Activated CD8-positive, alpha-beta T cell treated with anti-CD3 and anti-CD28 coated beads, Interleukin-2, amount 10 ng/mL, durations not matched to agents 7 days and 5 days (primary cell): Measurements from ENCODE around the gene DENND11. TPM values are rescaled to one million over a fixed set of nuclear protein-coding genes. Genes with fewer than 3 reads are reported as not detected.

Source experiments
- ATAC-seq: fragments of 150-1000 bp; cut with Tn5 transposase; one replicate; pipeline ENCODE4 v1.10.0; 2021; ENCODE audit warnings: moderate library complexity
- CTCF ChIA-PET: fragments of 350-600 bp; sonication (Branson Sonifier 250); formaldehyde crosslinking; loops from one replicate; lab custom pipeline; 2021; ENCODE audit warnings: antibody characterized with exemption; lab: Charles Lee
- POLR2A ChIA-PET: fragments of 350-600 bp; sonication (Branson Sonifier 250); formaldehyde crosslinking; loops from one replicate; lab custom pipeline; 2021; ENCODE audit warnings: antibody characterized with exemption; lab: Charles Lee
- DNase-seq: peaks from one replicate; pipeline ENCODE4 v3.0.0-alpha.2; 2020
- H3K27ac Mint-ChIP-seq: one replicate; pipeline ENCODE4 v1.8.0; 2021; ENCODE audit warnings: mild to moderate bottlenecking, mixed read lengths
- H3K27me3 Mint-ChIP-seq: one replicate; pipeline ENCODE4 v1.8.0; 2021; ENCODE audit warnings: low read depth, mixed read lengths
- H3K36me3 Mint-ChIP-seq: one replicate; pipeline ENCODE4 v1.8.0; 2021; ENCODE audit warnings: low read depth, mixed read lengths
- H3K4me1 Mint-ChIP-seq: one replicate; pipeline ENCODE4 v1.8.0; 2021; ENCODE audit warnings: low read depth, mixed read lengths
- H3K4me3 Mint-ChIP-seq: one replicate; pipeline ENCODE4 v1.8.0; 2021; ENCODE audit warnings: mild to moderate bottlenecking, mixed read lengths
- H3K9me3 Mint-ChIP-seq: one replicate; pipeline ENCODE4 v1.8.0; 2022; ENCODE audit warnings: mixed read lengths; ENCODE audit not compliant: insufficient read depth
- total RNA-seq, 2 experiments: library from RNA; stranded (reverse); gene quantifications; one replicate each; pipeline ENCODE4 v1.2.3, GENCODE V29; 2021

The DENND11 gene
- total RNA-seq, 2 experiments from 2014 or later: 22.9 to 23.3 TPM

- POLR2A ChIA-PET: no interaction called here
- ATAC-seq (no peak), DNase-seq (no peak)
- H3K4me1 Mint-ChIP-seq: peaks cover 7% of the 10 kb centered on the region
- no peak within 1 kb of the TSS for H3K27ac Mint-ChIP-seq
- no peaks in the 10 kb centered on the region for H3K9me3 Mint-ChIP-seq
- H3K36me3 Mint-ChIP-seq: no peaks in the 10 kb centered on the region
- no peak within 1 kb of the TSS for H3K4me3 Mint-ChIP-seq
- peaks cover 19% of the 10 kb centered on the region for H3K27me3 Mint-ChIP-seq
- CTCF ChIA-PET: interaction anchor here (0.6 to 3.4 kb wide), 5 partner anchors 19 to 59 kb away, joined by 3 to 17 read pairs (median 4); partner anchors contain the start of gene SSBP1
These were observed 6.4 kb upstream of the DENND11 start, which contains the start of gene WEE2 for GRCh38 chr7:141708351-141708750. TSS of gene WEE2 (plus strand) at chr7:141708353. CDS start at chr7:141708759, 406 bp downstream.

GRCh38 chr7:141706239-141707064 is 4.5 kb upstream of the DENND11 start:
- ChIA-PET POLR2A (interaction anchor here (1.0 kb wide), 1 partner anchor 52 kb away, joined by 3 read pairs; no protein-coding TSS in a partner anchor), CTCF (no interaction called here)
- H3K4me1 Mint-ChIP-seq: peaks cover 7% of the 10 kb centered on the region
- no peak overlapping the region for H3K4me3 Mint-ChIP-seq
- DNase-seq (no peak), ATAC-seq (no peak)
- H3K36me3 Mint-ChIP-seq: no peaks in the 10 kb centered on the region
- H3K9me3 Mint-ChIP-seq: no peaks in the 10 kb centered on the region
- H3K27me3 Mint-ChIP-seq: peaks cover 22% of the 10 kb centered on the region
- H3K27ac Mint-ChIP-seq: no peak overlapping the region

- H3K36me3 Mint-ChIP-seq: peaks cover 7% of the 10 kb centered on the region
- CTCF ChIA-PET: interaction anchor here (1.4 to 1.8 kb wide), 2 partner anchors 34 to 50 kb away, joined by 5 to 6 read pairs; partner anchors contain the start of gene SSBP1
- H3K4me1 Mint-ChIP-seq: peaks cover 17% of the 10 kb centered on the region
- no peak overlapping the region for H3K27ac Mint-ChIP-seq
- DNase-seq (no peak), ATAC-seq (no peak)
- no peak overlapping the region for H3K4me3 Mint-ChIP-seq
- peaks cover 24% of the 10 kb centered on the region for H3K27me3 Mint-ChIP-seq
- POLR2A ChIA-PET: no interaction called here
- no peaks in the 10 kb centered on the region for H3K9me3 Mint-ChIP-seq
These were observed 2.8 kb upstream of the DENND11 start for GRCh38 chr7:141704741-141705140.

GRCh38 chr7:141704112-141704511 is 2.1 kb upstream of the DENND11 start:
- ChIA-PET POLR2A (no interaction called here), CTCF (interaction anchor here (1.8 kb wide), 1 partner anchor 49 kb away, joined by 6 read pairs; no protein-coding TSS in a partner anchor)
- no peak for DNase-seq
- no peaks in the 10 kb centered on the region for H3K9me3 Mint-ChIP-seq
- ATAC-seq: no peak
- H3K27ac Mint-ChIP-seq: no peak overlapping the region
- peaks cover 9% of the 10 kb centered on the region for H3K36me3 Mint-ChIP-seq
- no peak overlapping the region for H3K4me3 Mint-ChIP-seq
- peaks cover 24% of the 10 kb centered on the region for H3K27me3 Mint-ChIP-seq
- H3K4me1 Mint-ChIP-seq: peaks cover 21% of the 10 kb centered on the region

- peaks cover 33% of the 10 kb centered on the region for H3K4me1 Mint-ChIP-seq
- H3K27me3 Mint-ChIP-seq: peaks cover 24% of the 10 kb centered on the region
- ChIA-PET POLR2A (interaction anchor here (0.7 to 3.7 kb wide), 2 partner anchors 8 to 35 kb away, joined by 3 to 40 read pairs; partner anchors contain the start of gene SSBP1), CTCF (interaction anchor here (0.9 to 6.5 kb wide), 5 partner anchors 28 to 83 kb away, joined by 3 to 45 read pairs (median 5); partner anchors contain the start of gene SSBP1)
- no peaks in the 10 kb centered on the region for H3K9me3 Mint-ChIP-seq
- no peak overlapping the region for H3K27ac Mint-ChIP-seq
- DNase-seq: no peak
- H3K4me3 Mint-ChIP-seq: peak overlapping the region; percentile 32
- H3K36me3 Mint-ChIP-seq: peaks cover 9% of the 10 kb centered on the region
- ATAC-seq: no peak
These were observed 926 bp upstream of the DENND11 start for GRCh38 chr7:141702892-141703291.

- ChIA-PET POLR2A (interaction anchor here (0.5 to 3.7 kb wide), 16 partner anchors 10 to 361 kb away, joined by 3 to 40 read pairs (median 3); partner anchors contain the start of genes AGK and SSBP1), CTCF (interaction anchor here (1.0 to 6.5 kb wide), 6 partner anchors 13 to 47 kb away, joined by 3 to 45 read pairs (median 5); partner anchors contain the start of gene SSBP1)
- Mint-ChIP-seq H3K4me3 (peak overlapping the region; percentile 81), H3K27ac (peak overlapping the region; percentile 84), H3K36me3 (peaks cover 9% of the 10 kb centered on the region), H3K27me3 (peaks cover 20% of the 10 kb centered on the region), H3K9me3 (no peaks in the 10 kb centered on the region), H3K4me1 (peaks cover 34% of the 10 kb centered on the region)
- ATAC-seq: peak; percentile 90
- peak; percentile 86 for DNase-seq
These were observed 398 bp downstream of the DENND11 start for GRCh38 chr7:141701489-141702046.

- no peak for DNase-seq
- H3K4me1 Mint-ChIP-seq: peaks cover 37% of the 10 kb centered on the region
- ATAC-seq: no peak
These were observed 1.1 kb downstream of the DENND11 start for GRCh38 chr7:141700848-141701371.

GRCh38 chr7:141700296-141700847 is 1.6 kb downstream of the DENND11 start:
- Mint-ChIP-seq H3K27me3 (peaks cover 16% of the 10 kb centered on the region), H3K4me1 (peaks cover 37% of the 10 kb centered on the region), H3K9me3 (no peaks in the 10 kb centered on the region), H3K4me3 (peak overlapping the region; percentile 81), H3K36me3 (peaks cover 9% of the 10 kb centered on the region), H3K27ac (peak overlapping the region; percentile 59)
- ATAC-seq (no peak), DNase-seq (no peak)
- ChIA-PET POLR2A (interaction anchor here (1.0 to 3.7 kb wide), 6 partner anchors 10 to 149 kb away, joined by 3 to 40 read pairs (median 4); partner anchors contain the start of genes AGK and SSBP1), CTCF (interaction anchor here (1.2 to 6.5 kb wide), 4 partner anchors 14 to 46 kb away, joined by 4 to 45 read pairs (median 15); partner anchors contain the start of gene SSBP1)

More at GRCh38 chr7:141700848-141701371, 1.1 kb downstream of the DENND11 start:
- Mint-ChIP-seq H3K36me3 (peaks cover 9% of the 10 kb centered on the region), H3K4me3 (peak overlapping the region; percentile 81), H3K27me3 (peaks cover 18% of the 10 kb centered on the region), H3K27ac (peak overlapping the region; percentile 59), H3K9me3 (no peaks in the 10 kb centered on the region)
- ChIA-PET CTCF (interaction anchor here (1.0 to 6.5 kb wide), 6 partner anchors 13 to 46 kb away, joined by 3 to 45 read pairs (median 5); partner anchors contain the start of gene SSBP1), POLR2A (interaction anchor here (0.5 to 3.7 kb wide), 15 partner anchors 11 to 360 kb away, joined by 3 to 40 read pairs (median 3); partner anchors contain the start of genes AGK and SSBP1)

GRCh38 chr7:141699860-141700259 is 2.1 kb downstream of the DENND11 start:
- DNase-seq (no peak), ATAC-seq (no peak)
- Mint-ChIP-seq H3K27ac (no peak overlapping the region), H3K4me3 (peak overlapping the region; percentile 81), H3K9me3 (no peaks in the 10 kb centered on the region), H3K4me1 (peaks cover 37% of the 10 kb centered on the region), H3K36me3 (peaks cover 12% of the 10 kb centered on the region), H3K27me3 (peaks cover 14% of the 10 kb centered on the region)
- ChIA-PET POLR2A (interaction anchor here (1.9 kb wide), 1 partner anchor 13 kb away, joined by 8 read pairs; no protein-coding TSS in a partner anchor), CTCF (interaction anchor here (6.5 kb wide), 1 partner anchor 38 kb away, joined by 45 read pairs; the partner anchor contains the start of gene SSBP1)

GRCh38 chr7:141698247-141699015 is 3.5 kb downstream of the DENND11 start:
- CTCF ChIA-PET: interaction anchor here (0.6 to 6.5 kb wide), 3 partner anchors 39 to 1221 kb away, joined by 3 to 45 read pairs (median 4); partner anchors contain the start of gene SSBP1
- Mint-ChIP-seq H3K27ac (peak overlapping the region; percentile 62), H3K36me3 (peaks cover 17% of the 10 kb centered on the region), H3K4me3 (no peak overlapping the region), H3K27me3 (peaks cover 6% of the 10 kb centered on the region), H3K4me1 (peaks cover 37% of the 10 kb centered on the region), H3K9me3 (no peaks in the 10 kb centered on the region)
- POLR2A ChIA-PET: interaction anchor here (0.6 to 2.3 kb wide), 2 partner anchors 39 to 40 kb away, joined by 3 to 7 read pairs; no protein-coding TSS in a partner anchor
- DNase-seq: no peak
- ATAC-seq: no peak
